ENCODE data around the gene CCDC85A. TPM values are rescaled to one million over a fixed set of nuclear protein-coding genes. Genes with fewer than 3 reads are reported as not detected.

The CCDC85A gene
- total RNA-seq, 6 donors from 2014 or later = 11.6 to 41.7 (median 26.1) TPM

GRCh38 chr2:56191617-56192016 is 7.8 kb downstream of the CCDC85A start:
- Histone ChIP-seq H3K36me3 (peaks cover 0 to 8% (median 2%) of the 10 kb centered on the region in 4 donors), H3K4me1 (peaks cover 0 to 12% (median 9%) of the 10 kb centered on the region in 4 donors), H3K4me3 (no peak overlapping the region), H3K27ac (peak overlapping the region in 1 of 4 donors; percentile 32), H3K27me3 (no peaks in the 10 kb centered on the region), H3K9me3 (no peaks in the 10 kb centered on the region)
- no peak for TF ChIP-seq POLR2A (IDR thresholded peaks at IDR 0.05)
- no peak for TF ChIP-seq POLR2AphosphoS5 (IDR thresholded peaks at IDR 0.05)
- TF ChIP-seq CTCF (IDR thresholded peaks at IDR 0.05) = peak; percentile 14 to 48 (median 32)
- no peak for TF ChIP-seq EP300 (IDR thresholded peaks at IDR 0.05)
- DNase-seq (peak in 1 of 2 donors; percentile 24), ATAC-seq (ENCODE audit: low FRiP score in 2 of 2) (peak; percentile 44 to 45)

GRCh38 chr2:56192664-56193305 is 9.0 kb downstream of the CCDC85A start:
- TF ChIP-seq EP300 (IDR thresholded peaks at IDR 0.05) (no peak), POLR2AphosphoS5 (IDR thresholded peaks at IDR 0.05) (no peak), POLR2A (IDR thresholded peaks at IDR 0.05) (no peak), CTCF (IDR thresholded peaks at IDR 0.05) (no peak)
- 88 to 92% methylated on average over 15 to 29 of the region's 29 CpGs for WGBS, 2 donors
- peaks cover 0 to 5% (median 5%) of the 10 kb centered on the region in 4 donors for H3K4me1 ChIP-seq
- DNase-seq (peak in 1 of 2 donors; percentile 72), ATAC-seq (ENCODE audit: low FRiP score in 2 of 2) (peak; percentile 16 to 31)
- no peaks in the 10 kb centered on the region for H3K27me3 ChIP-seq
- H3K9me3 ChIP-seq = no peaks in the 10 kb centered on the region
- H3K36me3 ChIP-seq = peaks cover 0 to 8% (median 2%) of the 10 kb centered on the region in 4 donors
- H3K27ac ChIP-seq = peak overlapping the region in 1 of 4 donors; percentile 32
- H3K4me3 ChIP-seq = no peak overlapping the region

- Histone ChIP-seq H3K4me1 (no peaks in the 10 kb centered on the region), H3K27ac (no peak overlapping the region), H3K4me3 (no peak overlapping the region), H3K36me3 (peaks cover 0 to 8% (median 2%) of the 10 kb centered on the region in 4 donors), H3K9me3 (no peaks in the 10 kb centered on the region), H3K27me3 (no peaks in the 10 kb centered on the region)
- DNase-seq (no peak), ATAC-seq (ENCODE audit: low FRiP score in 2 of 2) (no peak)
- TF ChIP-seq POLR2A (IDR thresholded peaks at IDR 0.05) (no peak), EP300 (IDR thresholded peaks at IDR 0.05) (no peak), POLR2AphosphoS5 (IDR thresholded peaks at IDR 0.05) (no peak), CTCF (IDR thresholded peaks at IDR 0.05) (no peak)
Measured at GRCh38 chr2:56195563-56195962, 11.8 kb downstream of the CCDC85A start.

GRCh38 chr2:56197816-56198215 is 14.0 kb downstream of the CCDC85A start:
- WGBS, 2 donors = 84 to 91% methylated on average over 7 of the region's 7 CpGs
- DNase-seq = no peak
- TF ChIP-seq EP300 (IDR thresholded peaks at IDR 0.05) (no peak), POLR2A (IDR thresholded peaks at IDR 0.05) (no peak)
- no peak overlapping the region for H3K27ac ChIP-seq
- no peak overlapping the region for H3K4me3 ChIP-seq
- H3K9me3 ChIP-seq = no peaks in the 10 kb centered on the region
- peaks cover 0 to 5% (median 2%) of the 10 kb centered on the region in 4 donors for H3K36me3 ChIP-seq
- ATAC-seq (ENCODE audit: low FRiP score in 2 of 2) = no peak
- H3K27me3 ChIP-seq = no peaks in the 10 kb centered on the region
- peaks cover 0 to 3% (median 0%) of the 10 kb centered on the region in 4 donors for H3K4me1 ChIP-seq

DNA sequence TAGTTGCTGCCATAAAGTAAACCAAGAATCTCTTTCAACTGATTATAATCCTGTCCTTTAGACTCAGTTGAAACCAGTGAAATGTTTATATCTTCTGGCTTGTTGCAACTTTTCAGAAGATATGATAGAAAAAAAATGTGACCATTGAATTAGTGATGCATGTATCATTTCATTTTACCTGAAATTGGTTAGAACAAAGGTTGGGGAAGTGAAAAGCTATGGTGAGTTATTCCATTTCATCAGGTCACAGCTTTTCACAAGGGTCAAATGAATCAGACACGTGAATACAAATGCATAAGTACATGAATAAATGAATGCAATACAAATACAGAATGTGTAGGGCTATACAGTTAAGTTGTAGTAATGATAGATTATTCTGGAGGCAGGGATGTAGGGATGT is 15.1 kb downstream of the CCDC85A start:
- WGBS, 2 donors = 79% methylated on average over 1 of the region's 1 CpG

More for the DNA sequence above, 15.1 kb downstream of the CCDC85A start:
- DNase-seq (no peak), ATAC-seq (ENCODE audit: low FRiP score in 2 of 2) (no peak)
- no peaks in the 10 kb centered on the region for H3K27me3 ChIP-seq
- no peaks in the 10 kb centered on the region for H3K36me3 ChIP-seq
- no peak overlapping the region for H3K27ac ChIP-seq
- H3K4me1 ChIP-seq = peaks cover 0 to 3% (median 0%) of the 10 kb centered on the region in 4 donors
- H3K4me3 ChIP-seq = no peak overlapping the region
- no peaks in the 10 kb centered on the region for H3K9me3 ChIP-seq
- TF ChIP-seq POLR2A (IDR thresholded peaks at IDR 0.05) (no peak), POLR2AphosphoS5 (IDR thresholded peaks at IDR 0.05) (no peak), CTCF (IDR thresholded peaks at IDR 0.05) (no peak)
